MM.1S (cell line): ENCODE data around the gene TLR7.

ENCODE experiments used
- DNase-seq: peaks from one replicate; pipeline ENCODE4 v3.0.0-alpha.2; 2015
- H2AFZ ChIP-seq: fragments of 300-600 bp; sonication (generic); 2 replicates; pipeline ENCODE4 v1.6.0; 2016; ENCODE audit warnings: antibody characterized with exemption, low read length
- H3F3A ChIP-seq: fragments of 300-600 bp; sonication (generic); 2 replicates; pipeline ENCODE4 v1.6.1; 2016; ENCODE audit warnings: mild to moderate bottlenecking, antibody characterized with exemption, low read length, moderate library complexity, mixed read lengths; ENCODE audit not compliant: insufficient read depth
- H3K27ac ChIP-seq: fragments of 300-600 bp; sonication (generic); 2 replicates; pipeline ENCODE4 v1.5.1; 2016; ENCODE audit warnings: mild to moderate bottlenecking, low read length
- H3K27me3 ChIP-seq: fragments of 300-600 bp; sonication (generic); replicated peaks from 2 replicates; pipeline ENCODE4 v1.6.0; 2016; ENCODE audit warnings: low read length; ENCODE audit not compliant: insufficient read depth
- H3K36me3 ChIP-seq: fragments of 300-600 bp; sonication (generic); replicated peaks from 2 replicates; pipeline ENCODE4 v1.6.1; 2016; ENCODE audit warnings: mild to moderate bottlenecking, low read length, mixed read lengths; ENCODE audit not compliant: insufficient read depth
- H3K4me1 ChIP-seq: fragments of 300-600 bp; sonication (generic); 2 replicates; pipeline ENCODE4 v1.6.1; 2016; ENCODE audit warnings: low read length, mixed read lengths
- H3K4me2 ChIP-seq: fragments of 300-600 bp; sonication (generic); 2 replicates; pipeline ENCODE4 v1.6.0; 2016; ENCODE audit warnings: low read depth, low read length
- H3K4me3 ChIP-seq: fragments of 300-600 bp; sonication (generic); 2 replicates; pipeline ENCODE4 v1.5.1; 2016; ENCODE audit warnings: low read length, mixed read lengths
- H3K79me2 ChIP-seq: fragments of 300-600 bp; sonication (generic); 2 replicates; pipeline ENCODE4 v1.6.1; 2016; ENCODE audit warnings: mixed run types, low read length, mixed read lengths
- H3K9ac ChIP-seq: fragments of 300-600 bp; sonication (generic); 2 replicates; pipeline ENCODE4 v1.6.1; 2016; ENCODE audit warnings: low read length, mixed read lengths
- H3K9me2 ChIP-seq: fragments of 300-600 bp; sonication (generic); replicated peaks from 2 replicates; pipeline ENCODE4 v1.6.1; 2016; ENCODE audit warnings: mild to moderate bottlenecking, low read length, mixed read lengths; ENCODE audit not compliant: insufficient read depth
- H3K9me3 ChIP-seq: fragments of 300-600 bp; sonication (generic); replicated peaks from 2 replicates; pipeline ENCODE4 v1.6.1; 2016; ENCODE audit warnings: mild to moderate bottlenecking, low read length, mixed read lengths; ENCODE audit not compliant: insufficient read depth
- H4K20me1 ChIP-seq: fragments of 300-600 bp; sonication (generic); 2 replicates; pipeline ENCODE4 v1.6.1; 2016; ENCODE audit warnings: mild to moderate bottlenecking, low read length, moderate library complexity, mixed read lengths; ENCODE audit not compliant: insufficient read depth
- CTCF ChIP-seq: fragments of 300-600 bp; sonication (generic); IDR thresholded peaks from 2 replicates; pipeline ENCODE4 v1.5.1; 2016; ENCODE audit warnings: antibody characterized with exemption, low read length, mixed read lengths
- EZH2 ChIP-seq: fragments of 300-600 bp; sonication (generic); optimal IDR thresholded peaks from 2 replicates; pipeline ENCODE3; 2017; ENCODE audit warnings: low read depth, mild to moderate bottlenecking, antibody characterized with exemption, low read length, mixed read lengths
- EZH2phosphoT487 ChIP-seq: fragments of 300-600 bp; sonication (generic); IDR thresholded peaks from 2 replicates; pipeline ENCODE4 v1.6.1; 2018; ENCODE audit warnings: antibody characterized with exemption, low read length

The TLR7 gene

GRCh38 chrX:12872741-12873140 lies 5.9 kb downstream of the TLR7 start:
- Histone ChIP-seq H3K79me2 (no peaks in the 10 kb centered on the region; the same call in 1 of the 2 replicates), H3K27me3 (no peaks in the 10 kb centered on the region), H3F3A (peaks cover 13% of the 10 kb centered on the region), H3K36me3 (no peaks in the 10 kb centered on the region), H3K4me3 (no peak overlapping the region), H4K20me1 (no peaks in the 10 kb centered on the region), H3K9me2 (no peaks in the 10 kb centered on the region), H2AFZ (no peak overlapping the region), H3K4me1 (peaks cover 29% of the 10 kb centered on the region), H3K4me2 (no peak overlapping the region), H3K9ac (no peak overlapping the region), H3K9me3 (no peaks in the 10 kb centered on the region), H3K27ac (no peak overlapping the region)
- DNase-seq: no peak
- no peak for TF ChIP-seq CTCF
- no peak for TF ChIP-seq EZH2
- no peak for TF ChIP-seq EZH2phosphoT487

GRCh38 chrX:12874581-12874980 lies 7.7 kb downstream of the TLR7 start:
- no peaks in the 10 kb centered on the region for H3K36me3 ChIP-seq
- H3K27me3 ChIP-seq: no peaks in the 10 kb centered on the region
- H3K79me2 ChIP-seq: no peaks in the 10 kb centered on the region; the same call in 1 of the 2 replicates
- no peak overlapping the region for H3K4me3 ChIP-seq
- no peaks in the 10 kb centered on the region for H4K20me1 ChIP-seq
- no peaks in the 10 kb centered on the region for H3K9me3 ChIP-seq
- 0 out of 2 replicates have a peak overlapping the region, but pooled peaks have one; percentile 4 for H3K9ac ChIP-seq
- H3K4me2 ChIP-seq: peak overlapping the region; percentile 49
- no peaks in the 10 kb centered on the region for H3K9me2 ChIP-seq
- TF ChIP-seq CTCF (no peak), EZH2phosphoT487 (no peak), EZH2 (no peak)
- no peak overlapping the region for H2AFZ ChIP-seq
- DNase-seq: no peak
- peak overlapping the region; percentile 51; the same call in 1 of the 2 replicates for H3K27ac ChIP-seq
- peaks cover 16% of the 10 kb centered on the region for H3K4me1 ChIP-seq
- H3F3A ChIP-seq: peaks cover 4% of the 10 kb centered on the region; the same call in 1 of the 2 replicates

- TF ChIP-seq EZH2phosphoT487 (no peak), EZH2 (no peak), CTCF (no peak)
- Histone ChIP-seq H2AFZ (no peak overlapping the region), H3K9me2 (no peaks in the 10 kb centered on the region), H4K20me1 (no peaks in the 10 kb centered on the region), H3K9ac (no peak overlapping the region), H3F3A (peaks cover 4% of the 10 kb centered on the region; the same call in 1 of the 2 replicates), H3K79me2 (no peaks in the 10 kb centered on the region), H3K4me3 (no peak overlapping the region), H3K4me2 (no peak overlapping the region), H3K27me3 (no peaks in the 10 kb centered on the region), H3K27ac (no peak overlapping the region), H3K36me3 (no peaks in the 10 kb centered on the region), H3K9me3 (no peaks in the 10 kb centered on the region), H3K4me1 (peaks cover 19% of the 10 kb centered on the region)
- no peak for DNase-seq
Measured at GRCh38 chrX:12877386-12877785, 10.5 kb downstream of the TLR7 start.
